ENCODE measurements around the gene ATP13A1. TPM values are rescaled to one million over a fixed set of nuclear protein-coding genes. Genes with fewer than 3 reads are reported as not detected.

Gene ATP13A1
- total and polyA plus RNA-seq, 2 of the 8 experiments (the other 6 are each of a cell fraction or from before 2014, with no cell fraction given), result 33.0 to 64.2 TPM

DNA sequence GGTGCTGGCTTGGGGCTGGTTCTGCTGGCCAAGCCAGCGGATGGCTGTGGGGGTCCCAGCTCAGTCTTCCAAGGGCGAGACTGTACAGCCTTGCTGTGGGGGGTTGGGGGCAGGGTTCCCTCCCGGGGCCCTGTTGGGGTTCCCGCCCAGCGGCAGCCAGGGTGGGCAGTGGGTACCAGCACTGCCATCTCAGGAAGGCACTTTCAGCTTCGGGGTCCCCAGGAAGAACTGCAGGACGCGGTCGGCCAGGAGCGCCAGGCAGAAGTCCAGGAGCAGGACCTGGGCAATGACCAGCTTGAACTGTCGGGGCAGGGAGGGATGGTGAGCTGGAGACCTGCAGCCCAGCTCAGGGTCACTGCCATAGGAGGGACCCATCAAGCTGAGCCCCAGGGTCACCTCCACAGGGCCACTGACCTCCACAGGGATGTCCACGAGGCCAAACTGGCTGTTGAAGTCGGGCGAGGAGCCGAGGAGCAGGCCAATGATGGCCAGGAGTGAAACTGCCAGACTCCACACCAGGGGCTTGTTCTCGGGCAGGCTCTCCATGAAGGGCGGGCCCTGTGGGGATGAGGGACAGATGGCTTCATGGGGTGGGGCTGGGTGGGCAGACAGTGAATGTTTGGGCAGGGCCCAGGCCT is 18.1 kb downstream of the ATP13A1 start (continued):
- TF ChIP-seq CBX8 (IDR thresholded peaks at IDR 0.05; ENCODE audit: borderline replicate concordance, low read depth, low read length) (no peak), MAFK (IDR thresholded peaks at IDR 0.05; ENCODE audit: low read depth, low read length) (no peak), NRF1 (IDR thresholded peaks at IDR 0.05; ENCODE audit: low read depth, low read length) (no peak)
